PC-9 (cell line): ENCODE results near the gene RRAS. TPM values are rescaled to one million over a fixed set of nuclear protein-coding genes. Genes with fewer than 3 reads are reported as not detected.

Experiments used
- BruUV-seq: library from RNA; stranded (reverse); fragments of 400-500 nt; replicated peaks from 2 replicates; lab custom pipeline; 2021; lab: Mats Ljungman, UMichigan
- CTCF ChIA-PET: fragments of 300-600 bp; sonication (Branson Sonifier 250); formaldehyde crosslinking; loops from one replicate; lab custom pipeline; 2022; ENCODE audit warnings: antibody characterized with exemption; lab: Charles Lee
- POLR2A ChIA-PET: fragments of 300-600 bp; sonication (Branson Sonifier 250); formaldehyde crosslinking; loops from one replicate; lab custom pipeline; 2022; ENCODE audit warnings: antibody characterized with exemption; ENCODE audit not compliant: unreplicated experiment; lab: Charles Lee
- DNase-seq, 2 experiments: peaks; one replicate each; pipeline versions ENCODE4 v3.0.0 to v3.0.0-alpha.2; 2015 to 2022; ENCODE audit warnings: mixed read lengths in 1 of 2
- H2AFZ ChIP-seq: fragments of 200-600 bp; sonication (generic); 2 replicates; pipeline ENCODE4 v1.8.1; 2017; ENCODE audit warnings: antibody characterized with exemption
- H3F3A ChIP-seq: fragments of 200-600 bp; sonication (generic); 2 replicates; pipeline ENCODE4 v1.8.1; 2017; ENCODE audit warnings: antibody characterized with exemption, mild to moderate bottlenecking, low read depth; ENCODE audit not compliant: insufficient read depth
- H3K27ac ChIP-seq: fragments of 200-600 bp; sonication (generic); 2 replicates; pipeline ENCODE4 v1.6.1; 2016; ENCODE audit warnings: mixed run types
- H3K27me3 ChIP-seq: fragments of 200-600 bp; sonication (generic); 2 replicates; pipeline ENCODE4 v1.6.1; 2016; ENCODE audit warnings: low read depth, mixed run types; ENCODE audit not compliant: insufficient read depth
- H3K36me3 ChIP-seq: fragments of 200-600 bp; sonication (generic); 2 replicates; pipeline ENCODE4 v1.6.1; 2016; ENCODE audit warnings: low read depth, mixed run types
- H3K4me1 ChIP-seq: fragments of 200-600 bp; sonication (generic); replicated peaks from 2 replicates; pipeline ENCODE4 v1.6.1; 2016; ENCODE audit warnings: mixed run types; ENCODE audit not compliant: insufficient read depth
- H3K4me2 ChIP-seq: fragments of 200-600 bp; sonication (generic); 2 replicates; pipeline ENCODE4 v1.6.1; 2017; ENCODE audit warnings: mixed run types
- H3K4me3 ChIP-seq: fragments of 200-600 bp; sonication (generic); 2 replicates; pipeline ENCODE4 v1.6.1; 2016; ENCODE audit warnings: mixed run types
- H3K79me2 ChIP-seq: fragments of 200-600 bp; sonication (generic); 2 replicates; pipeline ENCODE4 v1.6.1; 2017; ENCODE audit warnings: low read depth, mixed run types
- H3K9me2 ChIP-seq: fragments of 200-600 bp; sonication (generic); 2 replicates; pipeline ENCODE4 v1.8.1; 2017; ENCODE audit warnings: mild to moderate bottlenecking; ENCODE audit not compliant: insufficient read depth
- H3K9me3 ChIP-seq: fragments of 200-600 bp; sonication (generic); 2 replicates; pipeline ENCODE4 v1.8.1; 2016; ENCODE audit warnings: low read depth; ENCODE audit not compliant: insufficient read depth
- H4K20me1 ChIP-seq: fragments of 200-600 bp; sonication (generic); 2 replicates; pipeline ENCODE4 v1.8.1; 2017; ENCODE audit not compliant: insufficient read depth
- CTCF ChIP-seq: fragments of 200-600 bp; sonication (generic); conservative IDR thresholded peaks from 2 replicates; pipeline ENCODE4 v1.6.1; 2017; ENCODE audit warnings: mixed run types, antibody characterized with exemption, mild to moderate bottlenecking, moderate library complexity
- EZH2 ChIP-seq: fragments of 200-600 bp; sonication (generic); IDR thresholded peaks from 2 replicates; pipeline ENCODE4 v1.8.0; 2017; ENCODE audit warnings: antibody characterized with exemption, low read depth
- intact Hi-C: fragments of 100-400 bp; cut with micrococcal nuclease; formaldehyde crosslinking; loops from one replicate; pipeline ENCODE4 v1.10.0; 2022; ENCODE audit not compliant: unreplicated experiment
- total RNA-seq: library from RNA; stranded (reverse); gene quantifications from 2 replicates; pipeline ENCODE4 v1.2.3, GENCODE V29; 2021

RRAS gene
- total RNA-seq, 1 experiment from 2014 or later, result 36.6 TPM

GRCh38 chr19:49677231-49677900, 37.4 kb upstream of the RRAS start, which contains the start of gene PRMT1:
Gene PRMT1 (plus strand): TSS chr19:49677271. CDS start chr19:49677281, 10 bp downstream.
- H3K79me2 ChIP-seq, result peaks cover 52% of the 10 kb centered on the region
- H3K27ac ChIP-seq, result peak within 1 kb of the TSS; percentile 91
- peak in 1 of 2 experiments; percentile 58 for DNase-seq
- peaks cover 21% of the 10 kb centered on the region for H3K4me1 ChIP-seq
- no peaks in the 10 kb centered on the region for H3K9me2 ChIP-seq
- H2AFZ ChIP-seq, result peak within 1 kb of the TSS; percentile 71
- H3K4me2 ChIP-seq, result peak within 1 kb of the TSS; percentile 97
- intact Hi-C loops, result loop anchor here (1.0 to 5.0 kb wide), 5 partner anchors 90 to 285 kb away; partner anchors contain the start of genes AKT1S1, AP2A1 and TBC1D17
- no TSS peak for BruUV-seq
- peak within 1 kb of the TSS; percentile 99 for H3K4me3 ChIP-seq
- H4K20me1 ChIP-seq, result peaks cover 47% of the 10 kb centered on the region
- peaks cover 20% of the 10 kb centered on the region for H3K36me3 ChIP-seq
- TF ChIP-seq EZH2 (no peak), CTCF (no peak)
- ChIA-PET CTCF (interaction anchor here (0.6 kb wide), 2 partner anchors 107 to 324 kb away, joined by 3 to 8 read pairs; no protein-coding TSS in a partner anchor), POLR2A (interaction anchor here (0.7 to 1.1 kb wide), 2 partner anchors 161 to 183 kb away, joined by 6 to 11 read pairs; no protein-coding TSS in a partner anchor)
- H3K9me3 ChIP-seq, result no peaks in the 10 kb centered on the region
- H3F3A ChIP-seq, result peaks cover 57% of the 10 kb centered on the region
- H3K27me3 ChIP-seq, result no peaks in the 10 kb centered on the region

GRCh38 chr19:49676784-49677230, 36.9 kb upstream of the RRAS start:
- ChIA-PET CTCF (interaction anchor here (1.4 kb wide), 1 partner anchor 37 kb away, joined by 6 read pairs; the partner anchor contains the start of gene RRAS), POLR2A (interaction anchor here (0.5 to 1.5 kb wide), 13 partner anchors 16 to 658 kb away, joined by 3 to 38 read pairs (median 4); partner anchors contain the start of genes RRAS and SCAF1)
- Histone ChIP-seq H3K36me3 (peaks cover 15% of the 10 kb centered on the region), H3K9me2 (no peaks in the 10 kb centered on the region), H3K4me1 (peaks cover 21% of the 10 kb centered on the region), H3K4me3 (peak overlapping the region; percentile 99), H3K9me3 (no peaks in the 10 kb centered on the region), H4K20me1 (peaks cover 41% of the 10 kb centered on the region), H2AFZ (no peak overlapping the region), H3K27me3 (no peaks in the 10 kb centered on the region), H3F3A (peaks cover 54% of the 10 kb centered on the region), H3K79me2 (peaks cover 46% of the 10 kb centered on the region), H3K27ac (peak overlapping the region; percentile 91), H3K4me2 (peak overlapping the region; percentile 97; the same call in 1 of the 2 replicates)
- DNase-seq, result peak; percentile 99
- no peak for TF ChIP-seq CTCF
- TF ChIP-seq EZH2, result no peak
- intact Hi-C loops, result loop anchor here (1.0 to 5.0 kb wide), 6 partner anchors 37 to 285 kb away; partner anchors contain the start of genes AKT1S1, AP2A1, RRAS and TBC1D17
- no TSS peak for BruUV-seq

- TF ChIP-seq CTCF (no peak), EZH2 (no peak)
- intact Hi-C loops, result loop anchor here (1.0 to 5.0 kb wide), 4 partner anchors 36 to 284 kb away; partner anchors contain the start of genes AKT1S1, AP2A1, RRAS and TBC1D17
- peak in 1 of 2 experiments; percentile 89 for DNase-seq
- Histone ChIP-seq H4K20me1 (peaks cover 36% of the 10 kb centered on the region), H3K9me2 (no peaks in the 10 kb centered on the region), H3K4me3 (peak overlapping the region; percentile 62), H3K27me3 (no peaks in the 10 kb centered on the region), H3K27ac (peak overlapping the region; percentile 91), H3K4me2 (peak overlapping the region; percentile 75), H3K79me2 (peaks cover 42% of the 10 kb centered on the region), H3K9me3 (no peaks in the 10 kb centered on the region), H3K4me1 (peaks cover 21% of the 10 kb centered on the region), H3F3A (peaks cover 54% of the 10 kb centered on the region), H2AFZ (peak overlapping the region; percentile 71), H3K36me3 (peaks cover 12% of the 10 kb centered on the region)
- CTCF ChIA-PET, result interaction anchor here (0.6 to 1.4 kb wide), 2 partner anchors 36 to 42 kb away, joined by 3 to 6 read pairs; partner anchors contain the start of gene RRAS
- POLR2A ChIA-PET, result interaction anchor here (0.5 to 1.5 kb wide), 21 partner anchors 11 to 683 kb away, joined by 3 to 38 read pairs (median 4); partner anchors contain the start of genes BCL2L12, GYS1, IRF3 and NOSIP
- BruUV-seq, result TSS peak; percentile 99
These were observed 36.3 kb upstream of the RRAS start for GRCh38 chr19:49676136-49676783.
